CD4-positive, alpha-beta T cell treated with Interleukin-15 for 4 hours (primary cell): ENCODE measurements around the gene OLFML1.

Source experiments
- DNase-seq: peaks from one replicate; pipeline ENCODE4 v3.0.0-alpha.2; 2020; ENCODE audit warnings: low spot score

The OLFML1 gene

DNA sequence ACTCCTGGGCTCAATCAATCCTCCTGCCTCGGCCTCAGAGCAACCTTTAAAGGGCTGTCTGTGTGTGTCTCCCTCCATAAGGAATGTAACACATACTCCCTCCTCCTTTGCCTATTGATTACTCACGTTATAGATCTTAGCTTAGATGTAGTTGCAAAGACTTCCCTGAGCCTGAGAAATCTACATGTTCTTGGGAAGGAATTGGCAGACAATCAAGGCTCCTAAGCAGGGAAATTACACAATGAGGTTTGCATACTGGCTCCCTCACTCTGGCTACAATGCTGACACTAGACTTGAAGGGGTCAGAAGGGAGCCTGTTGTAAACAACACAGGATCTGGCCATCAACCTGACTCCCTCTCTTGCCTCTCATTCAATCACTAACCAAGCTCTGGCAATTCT, 5.2 kb upstream of the OLFML1 start:
- DNase-seq = no peak

DNA sequence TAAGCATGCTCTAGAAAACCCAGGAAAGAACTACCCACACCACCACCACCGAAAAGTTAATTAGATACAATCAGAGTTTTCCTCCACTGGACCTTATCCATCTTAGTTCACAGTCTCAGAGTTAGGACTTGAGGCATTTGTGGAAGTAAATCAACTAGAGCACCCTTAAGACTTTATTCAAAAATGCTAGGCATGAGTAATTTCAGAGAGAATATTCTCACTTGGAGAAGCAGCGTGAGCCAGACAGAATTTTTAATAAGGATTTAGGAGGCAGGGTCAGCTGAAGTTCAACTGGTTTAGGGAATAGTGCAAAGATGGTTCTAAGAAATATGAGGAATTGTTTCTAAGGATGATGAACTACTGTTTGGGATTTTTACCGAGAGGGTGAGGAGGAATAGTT, 1.2 kb upstream of the OLFML1 start:
- DNase-seq = no peak

DNA sequence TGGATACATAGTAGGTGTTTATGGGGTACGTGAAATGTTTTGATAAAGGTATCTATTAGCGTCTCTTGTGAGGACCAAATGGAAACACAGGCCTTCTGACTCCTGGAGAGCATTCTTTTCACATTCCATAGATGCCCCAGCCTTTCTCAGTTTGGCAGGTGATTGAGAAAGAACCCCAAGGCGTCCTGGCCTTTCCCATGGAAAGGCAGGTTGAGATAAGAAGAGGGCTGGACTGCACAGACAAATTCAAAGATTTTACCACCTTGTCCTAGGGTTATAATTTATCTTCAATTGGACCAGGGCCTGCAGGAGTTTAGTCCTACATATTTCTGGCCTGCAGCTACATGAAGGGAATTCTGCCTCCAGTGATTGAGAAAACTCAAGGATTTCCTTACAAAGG, 661 bp upstream of the OLFML1 start:
- no peak for DNase-seq

DNA sequence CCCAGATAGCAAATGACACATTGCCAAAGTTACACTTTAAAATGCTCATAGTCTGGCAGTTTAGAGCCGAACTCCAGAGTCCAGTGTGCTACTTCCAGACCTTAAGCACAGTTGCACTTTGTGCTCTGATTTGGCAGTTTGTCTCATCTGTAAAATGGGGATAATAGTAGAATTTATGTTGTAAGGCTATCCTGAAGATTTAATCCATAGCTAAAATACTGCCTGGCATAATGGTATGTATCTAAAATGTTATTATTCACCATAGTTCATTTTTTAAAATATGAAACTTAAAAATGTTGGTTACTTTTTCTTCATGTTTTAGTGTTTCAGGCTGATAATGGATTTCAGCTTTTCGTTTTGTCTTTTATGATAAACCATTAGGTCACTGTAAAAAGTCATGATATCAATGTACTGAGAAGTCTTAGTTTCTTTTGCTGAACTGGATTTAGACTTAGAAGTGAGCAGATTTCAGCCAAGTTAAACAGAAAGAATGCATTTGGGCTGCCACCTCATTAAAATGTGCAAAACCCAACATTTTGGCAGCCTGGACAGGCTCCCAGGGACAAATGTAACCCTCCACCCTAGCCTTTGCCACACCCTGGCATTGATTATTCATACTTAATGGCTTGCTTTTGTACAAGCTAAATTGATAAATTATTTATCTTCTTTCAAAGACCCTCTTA, 933 bp downstream of the OLFML1 start:
- no peak for DNase-seq

- DNase-seq = no peak
Observed at GRCh38 chr11:7486781-7487140, 1.5 kb downstream of the OLFML1 start.

GRCh38 chr11:7487360-7487759, 2.1 kb downstream of the OLFML1 start:
- DNase-seq = no peak

GRCh38 chr11:7488681-7489080, 3.4 kb downstream of the OLFML1 start:
- no peak for DNase-seq

GRCh38 chr11:7489376-7489775, 4.1 kb downstream of the OLFML1 start:
- no peak for DNase-seq

- no peak for DNase-seq
Observed at GRCh38 chr11:7490054-7490453, 4.7 kb downstream of the OLFML1 start.

GRCh38 chr11:7490535-7490934, 5.2 kb downstream of the OLFML1 start:
- DNase-seq = no peak

GRCh38 chr11:7492253-7492652, 6.9 kb downstream of the OLFML1 start:
- no peak for DNase-seq

DNA sequence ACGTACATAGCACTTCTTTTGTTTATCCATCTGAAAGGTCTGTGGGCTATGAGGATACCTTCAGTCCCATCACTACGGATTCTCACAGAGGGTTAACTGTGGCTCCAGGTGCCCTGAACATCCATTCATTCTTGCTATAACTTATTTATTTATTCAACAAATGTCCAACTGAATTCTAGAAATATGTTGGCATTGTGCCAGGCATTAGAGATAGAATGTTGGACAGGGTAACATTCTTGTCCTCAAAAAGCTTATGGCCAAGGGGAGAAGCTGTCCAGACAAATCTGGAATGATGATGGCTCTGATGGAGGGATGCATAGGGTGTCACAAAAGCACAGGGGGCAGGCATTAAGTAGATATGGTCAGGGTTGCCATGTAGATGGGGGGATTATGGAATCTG, 8.4 kb downstream of the OLFML1 start:
- no peak for DNase-seq

GRCh38 chr11:7494086-7494745, 8.9 kb downstream of the OLFML1 start:
- no peak for DNase-seq

- no peak for DNase-seq
Observed at GRCh38 chr11:7495882-7496551, 10.7 kb downstream of the OLFML1 start.

GRCh38 chr11:7498193-7498592, 12.9 kb downstream of the OLFML1 start:
- no peak for DNase-seq

GRCh38 chr11:7499081-7499480, 13.8 kb downstream of the OLFML1 start:
- no peak for DNase-seq

DNA sequence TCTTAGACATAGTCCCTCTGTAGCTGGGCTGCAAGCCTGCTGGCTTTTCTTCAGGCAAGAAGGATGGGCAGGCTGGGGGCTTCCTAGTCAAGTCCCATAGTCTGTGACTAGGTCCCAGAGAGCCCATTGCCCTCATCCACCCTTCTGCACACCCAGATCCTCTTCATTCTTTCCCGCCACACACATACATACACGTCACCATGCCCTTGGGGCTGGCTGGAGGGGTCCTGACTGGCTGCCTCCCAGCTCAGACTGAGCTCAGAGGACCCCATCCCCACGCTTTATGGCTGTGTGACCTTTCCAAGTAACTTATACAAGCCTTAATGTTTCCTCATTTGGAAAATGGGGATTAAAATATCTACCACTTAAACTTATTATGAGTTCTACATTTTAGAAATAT, 14.9 kb downstream of the OLFML1 start:
- no peak for DNase-seq

GRCh38 chr11:7501251-7501650, 15.9 kb downstream of the OLFML1 start:
- no peak for DNase-seq

DNA sequence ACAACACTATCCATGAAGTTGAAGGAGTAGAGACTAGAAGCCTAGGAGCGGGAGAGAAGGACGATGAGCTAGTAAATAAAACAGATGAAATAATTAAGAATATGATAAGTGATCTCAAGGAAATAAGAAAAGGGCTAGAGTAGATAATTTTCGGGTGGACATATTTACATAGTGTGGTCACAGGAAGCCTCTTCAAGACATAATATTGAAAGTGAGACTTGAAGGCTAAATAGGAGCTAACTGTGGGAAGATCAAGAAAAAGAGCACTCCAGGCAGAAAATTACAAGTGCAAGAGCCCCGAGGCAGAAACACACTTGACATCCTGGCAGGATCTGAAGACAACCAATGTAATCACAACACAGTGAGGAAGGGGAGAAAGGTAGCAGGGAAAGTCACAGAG, 16.6 kb downstream of the OLFML1 start:
- DNase-seq = no peak

- DNase-seq = no peak
Observed at GRCh38 chr11:7506243-7506642, 20.9 kb downstream of the OLFML1 start.

DNA sequence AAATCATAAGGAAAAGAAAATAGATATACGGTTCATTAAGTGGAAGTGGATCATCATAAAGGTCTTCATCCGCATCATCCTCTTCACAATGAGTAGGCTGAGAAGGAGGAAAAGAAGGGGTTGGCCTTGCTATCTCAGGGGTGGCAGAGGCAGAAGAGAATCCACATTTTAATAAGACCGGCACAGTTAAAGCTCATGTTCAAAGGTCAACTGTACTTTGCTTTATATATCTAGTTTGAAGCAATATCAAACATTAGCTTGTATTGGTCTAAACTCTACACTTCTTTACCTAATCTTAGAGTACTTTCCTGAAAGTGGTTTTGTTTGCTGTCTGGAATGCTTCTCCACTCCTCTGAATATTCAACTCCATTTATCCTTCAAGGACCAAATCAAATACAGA, 22.8 kb downstream of the OLFML1 start:
- DNase-seq = no peak

GRCh38 chr11:7509966-7510365, 24.7 kb downstream of the OLFML1 start:
- DNase-seq = no peak

- DNase-seq = no peak
Observed at GRCh38 chr11:7511401-7511800, 26.1 kb downstream of the OLFML1 start.
